A204.1 (cell line): ENCODE measurements around the gene PSMD12.
"Not testable (repeated sequence)": the region's sequence is repeated elsewhere in the genome, so short reads cannot be mapped to it uniquely, and the experiment has no call there.

Source experiments
- FAIRE-seq: peaks from 2 replicates; lab custom pipeline; 2012; peaks lifted over from hg19 to GRCh38; lab: Jason Lieb, UNC

The PSMD12 gene

DNA sequence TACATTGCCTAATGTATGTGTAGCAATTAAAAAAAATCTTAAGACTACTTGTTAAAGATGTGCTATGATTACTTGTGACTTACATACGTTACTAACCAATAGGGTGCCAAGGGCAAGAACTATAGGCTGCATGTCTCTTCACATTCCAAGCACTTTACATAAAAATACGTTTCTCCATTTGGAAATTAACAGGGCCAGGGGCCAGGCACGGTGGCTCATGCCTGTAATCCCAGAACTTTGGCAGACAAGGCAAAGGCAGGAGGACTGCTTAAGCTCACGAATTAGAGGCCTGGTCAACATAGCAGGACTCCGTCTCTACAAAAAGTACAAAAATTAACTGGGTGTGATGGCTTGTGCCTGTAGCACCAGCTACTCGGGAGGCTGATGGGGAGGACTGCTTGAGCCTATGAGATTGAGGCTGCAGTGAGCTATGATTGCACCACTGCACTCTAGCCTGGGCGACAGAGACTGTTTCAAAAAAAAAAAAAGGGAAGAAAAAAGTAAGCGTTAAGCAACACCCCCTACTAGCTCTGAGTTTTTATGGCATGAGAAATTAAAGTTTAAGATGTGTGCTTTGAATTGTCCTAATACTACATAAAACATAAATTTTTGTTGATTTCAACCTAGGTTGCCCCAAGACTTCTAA is 12.3 kb downstream of the PSMD12 start:
- no peak for FAIRE-seq

DNA sequence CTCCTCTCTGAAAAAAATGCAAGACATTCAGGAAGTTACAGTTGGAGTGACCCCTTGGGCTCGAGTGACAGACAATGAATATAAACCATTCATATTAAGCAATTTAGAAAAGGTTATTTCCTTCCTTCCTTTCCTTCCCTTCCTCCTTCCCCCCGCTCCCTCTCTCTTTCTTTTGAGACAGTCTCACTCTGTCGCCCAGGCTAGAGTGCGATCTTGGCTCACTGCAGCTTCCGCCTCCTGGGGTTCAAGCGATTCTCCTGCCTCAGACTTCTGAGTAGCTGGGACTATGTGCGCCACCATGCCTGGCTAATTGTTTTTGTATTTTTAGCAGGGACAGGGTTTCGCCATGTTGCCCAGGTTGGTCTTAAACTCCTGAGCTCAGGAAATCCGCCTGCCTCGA is 13.2 kb downstream of the PSMD12 start:
- FAIRE-seq: no peak

DNA sequence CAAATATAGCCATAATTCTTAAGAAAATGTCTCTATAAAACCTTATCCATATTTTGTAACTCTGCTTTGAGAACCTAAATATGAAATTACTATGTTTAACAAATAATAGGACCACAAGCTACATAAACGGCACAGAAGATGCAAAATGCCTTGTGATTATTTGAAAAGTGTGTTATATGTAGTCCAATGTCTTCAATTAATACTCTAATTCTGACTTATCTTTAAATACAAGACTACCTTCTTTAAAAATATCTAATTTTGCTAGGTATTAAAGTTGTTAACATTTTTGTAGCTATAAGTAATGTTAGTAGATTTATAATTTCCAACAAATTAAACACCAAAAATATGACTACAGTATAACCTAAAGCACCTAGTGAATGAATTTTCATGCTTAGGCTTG is 17.0 kb downstream of the PSMD12 start:
- no peak for FAIRE-seq

GRCh38 chr17:67347826-67348225 is 18.6 kb downstream of the PSMD12 start:
- FAIRE-seq: no peak

DNA sequence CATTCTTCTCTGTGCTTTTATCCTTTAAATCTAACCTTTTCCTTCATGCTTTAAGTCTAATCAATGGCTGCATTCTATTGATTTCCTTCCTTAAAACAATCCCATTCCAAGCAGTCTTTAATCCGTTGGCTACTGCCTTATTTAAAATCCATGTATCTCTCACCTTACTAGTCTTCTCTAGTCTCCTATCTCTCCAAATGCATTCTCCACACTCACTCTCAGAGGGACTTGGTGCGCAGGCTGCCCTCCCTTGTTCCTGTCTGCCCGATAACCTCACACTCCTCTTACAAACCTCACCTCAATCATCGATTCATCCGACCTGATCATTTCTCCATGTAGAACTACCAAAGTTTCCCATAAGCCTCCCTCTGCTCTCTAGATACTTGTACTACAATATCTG is 23.1 kb downstream of the PSMD12 start:
- no peak for FAIRE-seq

GRCh38 chr17:67338353-67338752 is 28.0 kb downstream of the PSMD12 start:
- not testable (repeated sequence) for FAIRE-seq

GRCh38 chr17:67336859-67337258 is 29.5 kb downstream of the PSMD12 start:
- no peak for FAIRE-seq

DNA sequence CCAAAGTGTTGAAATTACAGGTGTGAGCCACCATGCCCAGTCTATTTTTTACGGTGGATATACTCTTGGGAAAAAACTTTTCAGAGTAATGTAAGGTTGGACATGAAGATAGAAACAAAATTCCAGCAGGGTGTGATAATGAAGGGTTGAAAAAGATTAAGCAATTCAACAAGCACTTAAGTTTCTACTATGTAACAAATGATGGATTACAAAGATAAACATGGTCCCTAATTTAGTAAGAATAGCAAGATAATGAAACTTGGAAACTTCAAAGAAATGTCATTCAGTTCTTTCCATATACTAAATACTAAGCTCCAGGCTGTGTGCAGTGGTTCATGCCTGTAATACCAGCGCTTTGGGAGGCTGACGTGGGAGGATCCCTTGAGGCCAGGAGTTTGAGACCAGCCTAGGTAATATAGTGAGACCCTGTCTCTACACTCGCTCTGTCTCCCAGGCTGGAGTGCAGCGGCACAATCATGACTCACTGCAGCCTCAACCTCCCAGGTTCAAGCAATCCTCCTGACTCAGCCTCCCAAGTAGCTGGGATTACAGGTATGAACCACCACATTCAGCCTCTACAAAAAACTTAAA is 31.0 kb downstream of the PSMD12 start:
- FAIRE-seq: no peak

DNA sequence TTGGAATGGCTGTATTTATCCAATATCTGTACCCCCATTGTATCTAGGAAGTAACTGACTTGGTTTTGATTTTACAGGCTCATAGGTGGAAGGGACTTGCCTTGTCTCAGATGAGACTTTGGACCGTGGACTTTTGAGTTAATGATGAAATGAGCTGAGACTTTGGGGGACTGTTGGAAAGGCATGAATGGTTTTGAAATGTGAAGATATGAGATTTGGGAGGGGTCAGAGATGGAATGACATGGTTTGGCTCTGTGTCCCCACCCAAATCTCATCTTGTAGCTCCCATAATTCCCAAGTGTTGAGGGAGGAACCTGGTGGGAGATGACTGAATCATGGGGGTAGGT is 34.2 kb downstream of the PSMD12 start:
- not testable (repeated sequence) for FAIRE-seq

- not testable (repeated sequence) for FAIRE-seq
Observed at GRCh38 chr17:67331381-67332161, 34.8 kb downstream of the PSMD12 start.

DNA sequence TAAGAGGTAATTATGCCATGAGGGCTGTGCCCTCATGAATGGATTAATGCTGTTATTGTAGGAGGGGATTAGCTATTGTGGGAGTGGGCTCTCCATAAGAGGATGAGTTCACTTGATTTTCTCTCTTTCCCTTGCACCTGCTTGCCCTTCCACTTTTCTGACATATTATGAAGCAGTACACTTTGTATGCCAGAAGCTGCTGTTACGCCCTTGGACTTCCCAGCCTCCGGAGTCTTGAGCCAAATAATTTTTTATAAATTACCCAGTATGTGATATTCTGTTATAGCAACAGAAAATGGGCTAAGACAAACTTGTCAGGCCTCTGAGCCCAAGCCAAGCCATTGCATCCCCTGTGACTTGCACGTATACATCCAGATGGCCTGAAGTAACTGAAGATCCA is 38.4 kb downstream of the PSMD12 start:
- no peak for FAIRE-seq

DNA sequence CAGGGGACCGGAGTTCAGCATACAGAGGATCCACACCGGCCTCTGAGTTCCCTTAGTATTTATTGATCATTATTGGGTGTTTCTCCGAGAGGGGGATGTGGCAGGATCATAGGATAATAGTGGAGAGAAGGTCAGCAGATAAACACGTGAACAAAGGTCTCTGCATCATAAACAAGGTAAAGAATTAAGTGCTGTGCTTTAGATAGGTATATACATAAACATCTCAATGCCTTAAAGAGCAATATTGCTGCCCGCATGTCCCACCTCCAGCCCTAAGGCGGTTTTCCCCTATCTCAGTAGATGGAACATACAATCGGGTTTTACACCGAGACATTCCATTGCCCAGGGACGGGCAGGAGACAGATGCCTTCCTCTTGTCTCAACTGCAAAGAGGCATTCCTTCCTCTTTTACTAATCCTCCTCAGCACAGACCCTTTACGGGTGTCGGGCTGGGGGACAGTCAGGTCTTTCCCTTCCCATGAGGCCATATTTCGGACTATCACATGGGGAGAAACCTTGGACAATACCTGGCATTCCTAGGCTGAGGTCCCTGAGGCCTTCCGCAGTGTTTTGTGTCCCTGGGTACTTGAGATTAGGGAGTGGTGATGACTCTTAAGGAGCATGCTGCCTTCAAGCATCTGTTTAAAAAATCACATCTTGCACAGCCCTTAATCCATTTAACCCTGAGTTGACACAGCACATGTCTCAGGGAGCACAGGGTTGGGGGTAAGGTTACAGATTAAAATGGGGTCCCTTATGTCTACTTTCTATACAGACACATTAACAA is 39.2 kb downstream of the PSMD12 start:
- FAIRE-seq: not testable (repeated sequence)

GRCh38 chr17:67326440-67326839 is 39.9 kb downstream of the PSMD12 start:
- no peak for FAIRE-seq

DNA sequence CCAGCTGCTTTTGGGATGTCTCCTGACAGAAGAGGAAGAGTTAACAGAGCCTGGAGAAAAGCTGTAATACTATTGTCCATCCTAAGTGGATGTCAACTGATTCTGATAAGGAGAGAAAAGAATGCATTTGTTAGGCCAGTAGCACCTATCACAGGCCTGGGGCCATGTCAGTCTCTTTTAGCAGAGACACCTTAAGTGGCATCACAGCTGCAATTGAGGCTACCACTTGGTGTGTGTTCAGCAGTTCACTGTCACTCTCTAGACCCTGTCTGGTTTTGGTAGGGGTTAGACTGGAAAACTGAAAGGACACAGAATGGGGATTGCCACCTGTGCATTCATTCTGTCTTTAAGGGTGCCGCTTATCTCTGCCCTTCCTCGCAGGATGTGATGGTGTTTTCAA is 42.0 kb downstream of the PSMD12 start:
- no peak for FAIRE-seq

GRCh38 chr17:67323445-67323844 is 42.9 kb downstream of the PSMD12 start:
- no peak for FAIRE-seq

GRCh38 chr17:67322042-67322787 is 44.2 kb downstream of the PSMD12 start:
- no peak for FAIRE-seq

GRCh38 chr17:67321486-67321885 is 44.9 kb downstream of the PSMD12 start:
- not testable (repeated sequence) for FAIRE-seq

DNA sequence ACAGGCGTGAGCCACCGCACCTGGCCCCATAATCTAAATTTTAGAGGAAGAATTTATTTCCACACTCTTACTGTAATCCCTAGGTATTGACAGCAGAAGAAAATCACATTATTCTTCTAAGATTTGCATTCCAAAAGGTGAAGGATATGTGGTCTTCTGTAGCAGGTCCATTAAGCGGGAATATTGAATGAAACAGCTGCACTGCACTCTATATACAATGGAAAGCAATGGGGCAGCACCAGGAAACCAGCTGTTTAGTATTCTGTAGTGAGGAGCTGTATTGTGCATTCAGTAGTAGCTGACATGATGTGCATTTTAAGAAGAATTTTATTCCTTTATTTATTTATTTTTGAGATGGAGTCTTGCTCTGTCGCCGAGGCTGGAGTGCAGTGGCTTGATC is 49.6 kb downstream of the PSMD12 start:
- FAIRE-seq: no peak

DNA sequence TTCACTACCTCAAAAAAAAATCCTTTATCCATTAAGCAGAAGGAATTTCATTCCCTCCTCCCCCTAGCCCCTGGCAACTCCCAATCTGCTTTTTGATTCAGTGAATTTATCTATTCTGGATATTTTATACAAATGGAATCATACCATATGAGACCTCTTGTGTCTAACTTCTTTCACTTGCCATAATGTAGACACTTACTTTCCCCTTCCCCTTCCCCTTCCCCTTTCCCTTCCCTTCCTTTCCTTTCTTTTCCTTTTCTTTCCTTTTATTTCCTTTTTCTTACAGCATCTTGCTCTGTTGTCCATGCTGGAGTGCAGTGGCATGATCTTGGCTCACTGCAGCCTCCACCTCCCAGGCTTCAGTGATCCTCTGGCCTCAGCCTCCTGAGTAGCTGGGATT is 50.5 kb downstream of the PSMD12 start:
- no peak for FAIRE-seq

- FAIRE-seq: no peak
Observed at GRCh38 chr17:67312265-67312664, 54.1 kb downstream of the PSMD12 start.

- no peak for FAIRE-seq
Observed at GRCh38 chr17:67311575-67311974, 54.8 kb downstream of the PSMD12 start.

DNA sequence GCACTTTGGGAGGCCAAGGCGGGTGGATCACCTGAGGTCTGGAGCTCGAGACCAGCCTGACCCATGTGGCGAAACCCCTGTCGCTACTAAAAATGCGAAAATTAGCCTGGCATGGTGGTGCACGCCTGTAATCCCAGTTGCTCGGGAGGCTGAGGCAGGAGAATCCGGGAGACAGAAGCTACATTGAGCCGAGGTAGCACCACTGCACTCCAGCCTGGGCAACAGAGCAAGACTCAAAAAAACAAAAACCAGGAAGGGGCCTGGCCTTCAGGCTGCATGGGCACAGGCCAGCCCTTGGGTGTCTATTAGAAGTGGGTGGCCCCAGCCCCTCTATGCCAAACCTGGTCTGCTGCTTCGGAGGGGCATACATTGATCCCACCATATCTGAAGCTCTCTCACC is 56.0 kb downstream of the PSMD12 start:
- no peak for FAIRE-seq
